Activated naive CD4-positive, alpha-beta T cell treated with anti-CD3 and anti-CD28 coated beads, Interleukin-2, amount 50 U/mL, for 72 hours (primary cell): Measurements from ENCODE around the gene FAM131A. TPM values are rescaled to one million over a fixed set of nuclear protein-coding genes. Genes with fewer than 3 reads are reported as not detected.

Source experiments
- ATAC-seq, 2 donors: fragments of 150-1000 bp; cut with Tn5 transposase; 2 replicates each; pipeline ENCODE4 v1.10.0; 2021; ENCODE audit warnings: mild to moderate bottlenecking in 2 of 2, moderate library complexity in 2 of 2
- DNase-seq, 2 donors: peaks; one replicate each; pipeline ENCODE4 v3.0.0; 2021 to 2022; ENCODE audit warnings: low spot score in 2 of 2
- H3K27ac Mint-ChIP-seq, 2 donors: one replicate each; pipeline ENCODE4 v1.8.0; 2022; ENCODE audit warnings: mild to moderate bottlenecking in 2 of 2, mixed read lengths in 2 of 2
- H3K36me3 Mint-ChIP-seq, 2 donors: one replicate each; pipeline ENCODE4 v1.8.0; 2022; ENCODE audit warnings: mixed read lengths in 2 of 2
- H3K9me3 Mint-ChIP-seq, 2 donors: one replicate each; pipeline ENCODE4 v1.8.0; 2022; ENCODE audit warnings: mixed read lengths in 2 of 2
- total RNA-seq, 2 donors: library from RNA; stranded (reverse); gene quantifications; one replicate each; pipeline ENCODE4 v1.2.3, GENCODE V29; 2022

FAM131A gene
- total RNA-seq, 2 donors from 2014 or later, result 4.1 to 6.8 TPM

GRCh38 chr3:184359610-184360009 lies 22.2 kb downstream of the FAM131A start:
- Mint-ChIP-seq H3K27ac (peak overlapping the region in 1 of 2 donors; percentile 66), H3K36me3 (peaks cover 12 to 18% of the 10 kb centered on the region in 2 donors), H3K9me3 (no peaks in the 10 kb centered on the region)
- DNase-seq (no peak), ATAC-seq (no peak)

GRCh38 chr3:184360070-184360928 lies 22.9 kb downstream of the FAM131A start:
- H3K36me3 Mint-ChIP-seq, result peaks cover 19 to 22% of the 10 kb centered on the region in 2 donors
- H3K27ac Mint-ChIP-seq, result peak overlapping the region; percentile 52 to 66
- no peaks in the 10 kb centered on the region for H3K9me3 Mint-ChIP-seq
- DNase-seq, result no peak
- no peak for ATAC-seq

DNA sequence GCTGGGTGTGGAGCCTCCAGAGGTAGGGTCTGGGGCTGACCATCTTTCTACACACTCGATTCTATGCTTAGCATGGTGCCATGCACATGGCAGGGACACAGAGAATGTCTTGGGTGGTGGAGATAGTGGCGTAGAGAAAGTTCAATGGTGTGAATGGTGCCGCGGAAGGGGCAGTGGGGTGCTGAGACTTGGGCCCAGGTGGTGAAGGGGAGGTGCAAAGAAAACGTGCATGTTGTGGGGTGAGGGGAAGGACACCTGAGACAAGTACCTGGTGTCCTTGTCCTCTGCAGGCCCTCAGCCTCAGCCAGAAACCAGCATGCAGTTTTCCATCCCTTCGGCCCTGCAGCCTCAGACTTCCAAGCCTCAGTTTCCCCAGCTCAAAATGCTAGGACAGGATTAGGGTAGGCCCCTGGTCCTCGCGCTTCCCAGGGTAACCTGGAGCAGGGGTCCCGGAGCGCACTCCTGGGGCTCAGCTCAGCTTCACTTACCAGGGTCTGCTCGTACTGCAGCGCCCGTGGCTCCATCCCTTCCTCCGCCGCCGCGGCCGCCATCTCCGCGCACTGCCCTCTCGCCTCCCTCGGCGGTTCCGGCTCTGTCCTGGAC lies 23.6 kb downstream of the FAM131A start:
- H3K9me3 Mint-ChIP-seq, result no peaks in the 10 kb centered on the region
- H3K36me3 Mint-ChIP-seq, result peaks cover 20 to 23% of the 10 kb centered on the region in 2 donors
- DNase-seq (no peak), ATAC-seq (no peak)
- peak overlapping the region; percentile 52 to 66 for H3K27ac Mint-ChIP-seq

DNA sequence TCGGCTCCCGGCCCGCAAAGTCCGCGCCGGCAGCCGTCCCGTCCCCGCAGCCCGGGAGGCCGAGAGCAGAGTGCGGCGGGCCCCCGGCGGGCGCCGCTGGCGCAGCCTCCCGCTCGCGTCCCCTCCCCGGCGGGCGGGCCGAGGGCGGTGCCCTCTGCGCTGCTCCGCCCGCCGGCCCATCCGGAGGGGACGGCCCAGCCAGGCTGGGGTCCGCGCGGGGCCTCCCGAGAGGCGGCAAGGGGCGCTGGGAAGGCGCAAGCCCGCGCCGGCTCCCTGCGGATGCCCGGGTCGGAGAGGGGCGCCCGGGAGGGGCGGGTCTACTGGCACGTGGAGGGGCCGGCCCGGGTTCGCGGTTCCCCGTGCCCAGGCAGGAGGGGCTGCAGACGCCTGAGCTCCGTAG lies 24.1 kb downstream of the FAM131A start, which contains the start of the genes CLCN2 and POLR2H:
TSS of gene CLCN2 (minus strand) at position 74 of the 400 bp plus-strand sequence. CDS start 126 bp downstream, outside the sequence.
TSS of gene POLR2H (plus strand) at position 179 of the 400 bp plus-strand sequence. CDS start 1,783 bp downstream, outside the sequence.
- peak; percentile 45 for ATAC-seq
- DNase-seq, result peak; percentile 58 to 73
- H3K27ac Mint-ChIP-seq, result peak within 1 kb of the TSS; percentile 90 to 94
- no peaks in the 10 kb centered on the region for H3K9me3 Mint-ChIP-seq
- H3K36me3 Mint-ChIP-seq, result peaks cover 21 to 26% of the 10 kb centered on the region in 2 donors

GRCh38 chr3:184361932-184362667 lies 24.7 kb downstream of the FAM131A start:
- peaks cover 25 to 31% of the 10 kb centered on the region in 2 donors for H3K36me3 Mint-ChIP-seq
- no peaks in the 10 kb centered on the region for H3K9me3 Mint-ChIP-seq
- peak overlapping the region; percentile 90 to 94 for H3K27ac Mint-ChIP-seq
- ATAC-seq (peak; percentile 25 to 30), DNase-seq (peak; percentile 52 to 72)

GRCh38 chr3:184362668-184363546 lies 25.5 kb downstream of the FAM131A start:
- Mint-ChIP-seq H3K36me3 (peaks cover 27 to 35% of the 10 kb centered on the region in 2 donors), H3K27ac (peak overlapping the region; percentile 90 to 99), H3K9me3 (no peaks in the 10 kb centered on the region)
- ATAC-seq (peak; percentile 87 to 91), DNase-seq (peak; percentile 93 to 98)

GRCh38 chr3:184366619-184367289 lies 29.4 kb downstream of the FAM131A start:
- H3K36me3 Mint-ChIP-seq, result peaks cover 30 to 38% of the 10 kb centered on the region in 2 donors
- no peaks in the 10 kb centered on the region for H3K9me3 Mint-ChIP-seq
- ATAC-seq (no peak), DNase-seq (no peak)
- peak overlapping the region; percentile 65 to 78 for H3K27ac Mint-ChIP-seq

- Mint-ChIP-seq H3K27ac (no peak overlapping the region), H3K36me3 (peaks cover 29 to 38% of the 10 kb centered on the region in 2 donors)
- DNase-seq, result no peak
These were observed 30.7 kb downstream of the FAM131A start for GRCh38 chr3:184368116-184368515.

DNA sequence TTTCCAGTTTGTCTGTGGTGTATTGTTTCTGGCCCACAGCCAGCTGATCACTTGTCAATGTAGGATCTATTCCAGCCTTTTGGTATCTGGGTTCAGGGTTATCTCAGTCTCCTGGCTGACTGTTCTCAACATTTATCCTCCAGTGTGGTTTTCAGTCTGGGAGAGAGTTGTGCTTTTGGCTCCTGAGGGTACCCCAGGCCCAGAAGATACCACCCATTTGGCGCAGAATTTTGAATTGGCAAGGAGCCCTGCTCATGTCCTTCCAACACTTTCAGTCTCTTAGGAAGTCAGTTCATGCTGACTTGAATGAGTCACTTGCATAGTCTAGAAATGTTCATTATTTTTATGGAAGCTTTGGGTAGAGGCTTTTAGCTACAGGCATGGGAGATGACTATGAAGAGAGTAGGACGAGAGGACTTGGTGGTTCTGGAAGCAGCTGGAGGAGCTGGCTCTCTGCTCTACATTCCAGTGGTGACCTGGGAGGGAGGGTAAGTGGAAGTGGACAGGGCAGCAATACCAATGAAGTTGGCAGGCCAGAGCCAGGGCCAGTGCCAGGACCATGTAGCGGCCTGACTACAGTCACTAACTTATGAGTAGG lies 31.3 kb downstream of the FAM131A start:
- DNase-seq (no peak), ATAC-seq (no peak)
- Mint-ChIP-seq H3K9me3 (no peaks in the 10 kb centered on the region), H3K27ac (peak overlapping the region in 1 of 2 donors; percentile 57), H3K36me3 (peaks cover 24 to 33% of the 10 kb centered on the region in 2 donors)

More at GRCh38 chr3:184368116-184368515, 30.7 kb downstream of the FAM131A start:
- no peak for ATAC-seq
- H3K9me3 Mint-ChIP-seq, result no peaks in the 10 kb centered on the region

- ATAC-seq, result peak; percentile 84 to 89
- peak in 1 of 2 donors; percentile 61 for DNase-seq
- H3K9me3 Mint-ChIP-seq, result no peaks in the 10 kb centered on the region
- peak overlapping the region in 1 of 2 donors; percentile 9 for H3K27ac Mint-ChIP-seq
- peaks cover 9 to 11% of the 10 kb centered on the region in 2 donors for H3K36me3 Mint-ChIP-seq
These were observed 34.2 kb downstream of the FAM131A start for GRCh38 chr3:184371570-184372018.

DNA sequence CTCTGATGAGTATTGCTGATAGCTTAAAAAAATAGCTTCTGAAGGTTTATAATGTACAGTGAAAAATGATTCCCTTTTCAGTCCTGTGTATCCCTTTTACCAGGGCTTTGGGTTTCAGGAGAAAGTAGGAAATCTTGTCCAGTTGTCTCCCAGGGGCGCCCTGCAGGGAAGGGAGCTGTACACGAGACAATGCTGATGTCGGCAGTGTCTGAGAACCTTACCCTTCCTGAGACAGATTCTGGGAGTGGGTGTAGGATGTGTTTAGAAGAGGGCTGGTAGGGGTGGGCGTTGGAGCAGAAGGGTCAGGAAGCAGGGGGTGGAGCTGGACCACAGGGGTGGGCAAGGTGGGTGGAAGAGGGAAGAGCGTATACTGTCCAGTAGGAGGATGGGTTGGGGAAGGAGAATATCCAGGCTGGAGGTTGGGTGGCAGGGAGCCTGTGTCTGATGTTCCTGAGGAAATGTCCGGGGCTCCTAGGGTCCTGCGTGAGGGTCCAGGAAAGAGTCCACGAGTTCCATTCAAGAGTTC lies 35.0 kb downstream of the FAM131A start:
- no peaks in the 10 kb centered on the region for H3K9me3 Mint-ChIP-seq
- H3K27ac Mint-ChIP-seq, result no peak overlapping the region
- peaks cover 6 to 7% of the 10 kb centered on the region in 2 donors for H3K36me3 Mint-ChIP-seq
- ATAC-seq, result no peak
- DNase-seq, result no peak

DNA sequence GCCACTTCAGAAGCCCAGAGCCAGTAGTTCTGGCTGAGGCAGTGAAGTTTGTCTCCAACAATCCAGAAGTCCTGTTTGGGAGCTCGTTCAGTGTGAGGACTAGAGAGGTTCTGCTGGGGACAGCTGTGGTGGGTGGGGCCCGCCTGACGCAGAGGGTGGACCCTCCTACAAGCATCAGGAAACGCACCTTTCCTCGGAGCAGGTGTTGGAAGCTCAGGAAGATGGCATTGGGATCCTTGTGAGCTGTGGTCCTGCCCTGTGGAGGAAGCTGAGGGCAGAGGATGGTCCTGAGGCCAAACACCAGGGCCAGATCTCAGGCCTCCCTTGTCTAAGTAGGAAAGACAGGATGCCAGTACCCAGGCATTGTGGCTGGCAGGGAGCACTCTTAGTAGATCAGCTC lies 35.5 kb downstream of the FAM131A start:
- Mint-ChIP-seq H3K27ac (no peak overlapping the region), H3K36me3 (peaks cover 3% of the 10 kb centered on the region in 2 donors)
- no peak for ATAC-seq

DNA sequence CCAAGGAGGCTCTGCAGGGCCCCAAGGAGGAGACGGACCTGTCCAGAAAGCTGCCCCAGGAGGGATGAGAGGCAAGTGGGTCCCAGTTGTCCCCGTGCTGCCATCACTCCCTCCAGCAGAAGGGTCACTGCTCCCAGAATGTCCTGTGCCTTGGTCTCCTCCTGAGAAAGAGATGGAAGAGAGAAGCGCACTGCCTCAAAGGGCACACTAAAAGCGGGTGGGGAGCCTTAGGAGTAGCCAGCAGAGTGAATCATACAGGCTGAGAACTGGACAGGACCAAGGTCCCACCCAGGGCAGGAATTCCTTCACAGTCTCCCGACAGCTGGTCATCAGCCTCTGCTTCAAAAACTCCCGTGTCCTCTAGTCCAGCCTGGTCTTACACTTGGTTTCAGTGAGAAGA lies 36.0 kb downstream of the FAM131A start:
- no peak for ATAC-seq
- Mint-ChIP-seq H3K36me3 (no peaks in the 10 kb centered on the region), H3K27ac (no peak overlapping the region), H3K9me3 (no peaks in the 10 kb centered on the region)
- DNase-seq, result no peak

More for the DNA sequence above, 35.5 kb downstream of the FAM131A start:
- no peak for DNase-seq
- no peaks in the 10 kb centered on the region for H3K9me3 Mint-ChIP-seq

GRCh38 chr3:184375747-184376461 lies 38.5 kb downstream of the FAM131A start:
- no peak overlapping the region for H3K27ac Mint-ChIP-seq
- no peak for ATAC-seq
- no peaks in the 10 kb centered on the region for H3K36me3 Mint-ChIP-seq
- H3K9me3 Mint-ChIP-seq, result no peaks in the 10 kb centered on the region
- no peak for DNase-seq
